Stimulated activated CD8-positive, alpha-beta memory T cell treated with anti-CD3 and anti-CD28 coated beads, Interleukin-4, amount 100 ng/mL, for 1 hour (primary cell): ENCODE data around the gene CR2.
"Not testable (repeated sequence)": the region's sequence is repeated elsewhere in the genome, so short reads cannot be mapped to it uniquely, and the experiment has no call there.

Source experiments
- DNase-seq, 2 donors: peaks; one replicate each; pipeline ENCODE4 v3.0.0-alpha.2; 2020; ENCODE audit warnings: low read depth in 2 of 2, low spot score in 1 of 2

CR2 gene

DNA sequence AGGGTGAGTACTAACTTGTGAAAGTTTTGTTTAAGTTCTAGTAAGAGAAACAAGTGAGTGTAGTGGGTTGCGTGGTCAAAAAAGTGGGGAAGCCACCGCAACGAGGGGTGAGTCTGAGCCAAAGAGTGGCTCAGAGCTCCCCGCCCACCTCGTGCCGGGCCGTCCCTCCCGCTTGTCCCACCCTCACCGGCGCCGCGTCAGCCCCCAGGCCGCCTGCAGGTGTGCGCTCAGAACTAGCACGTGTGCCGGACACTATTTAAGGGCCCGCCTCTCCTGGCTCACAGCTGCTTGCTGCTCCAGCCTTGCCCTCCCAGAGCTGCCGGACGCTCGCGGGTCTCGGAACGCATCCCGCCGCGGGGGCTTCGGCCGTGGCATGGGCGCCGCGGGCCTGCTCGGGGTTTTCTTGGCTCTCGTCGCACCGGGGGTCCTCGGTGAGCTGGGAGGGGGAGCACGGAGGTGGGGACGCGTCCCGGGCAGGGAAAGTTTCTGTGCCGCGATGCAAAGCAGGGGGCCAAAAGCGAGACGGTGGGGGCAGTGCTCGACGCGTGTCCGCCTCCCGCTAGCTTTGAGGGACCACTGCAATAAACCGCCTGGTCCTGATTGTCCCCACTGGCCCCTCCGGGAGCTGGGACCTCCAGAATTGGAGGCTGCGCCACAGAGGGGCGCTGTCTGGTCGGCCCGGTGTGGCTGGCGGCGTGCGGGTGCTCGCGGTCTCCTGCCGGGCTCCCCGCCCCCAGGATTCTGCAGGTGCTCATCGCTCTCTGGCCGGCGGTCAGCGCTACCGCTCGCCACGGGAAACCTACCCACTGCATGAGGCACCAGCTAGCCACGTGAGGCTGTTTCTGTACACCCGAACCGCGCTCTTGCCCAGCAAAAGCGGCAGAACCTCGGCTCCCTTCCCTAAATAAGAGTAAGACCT, at the start of gene CR2:
CR2 (plus strand) TSS at position 283 of the 919 bp plus-strand sequence; CDS start at position 374, 91 bp downstream.
- DNase-seq = no peak

DNA sequence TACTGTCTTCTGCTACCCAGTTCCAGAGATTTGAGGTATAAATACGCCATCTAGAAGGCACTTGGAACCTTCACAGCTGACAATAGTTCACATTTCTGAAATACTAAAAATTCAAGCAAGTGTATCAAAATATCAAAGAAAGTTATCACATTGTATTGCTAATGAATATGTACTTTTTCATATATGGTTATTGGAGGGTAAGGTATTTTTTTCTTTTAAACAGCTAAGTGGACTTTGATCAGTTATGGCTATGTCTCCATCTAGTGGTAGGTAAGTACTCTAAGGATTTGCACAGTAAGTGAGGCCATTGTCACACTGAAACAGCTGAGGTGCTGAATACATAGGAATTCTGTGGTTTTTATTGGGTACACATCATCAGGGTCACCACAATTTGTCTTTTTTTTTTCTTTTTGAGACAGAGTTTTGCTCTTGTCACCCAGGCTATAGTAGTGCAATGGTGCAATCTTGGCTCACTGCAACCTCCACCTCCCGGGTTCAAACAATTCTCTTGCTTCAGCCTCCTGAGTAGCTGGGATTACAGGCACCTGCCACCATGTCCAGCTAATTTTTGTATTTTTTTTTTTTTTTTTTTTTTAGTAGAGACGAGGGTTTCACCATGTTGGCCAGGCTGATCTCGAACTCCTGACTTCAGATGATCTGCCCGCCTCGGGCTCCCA, 49.1 kb upstream of the CR2 start:
- no peak for DNase-seq

- DNase-seq = no peak
Observed at GRCh38 chr1:207405814-207406213, 48.3 kb upstream of the CR2 start.

DNA sequence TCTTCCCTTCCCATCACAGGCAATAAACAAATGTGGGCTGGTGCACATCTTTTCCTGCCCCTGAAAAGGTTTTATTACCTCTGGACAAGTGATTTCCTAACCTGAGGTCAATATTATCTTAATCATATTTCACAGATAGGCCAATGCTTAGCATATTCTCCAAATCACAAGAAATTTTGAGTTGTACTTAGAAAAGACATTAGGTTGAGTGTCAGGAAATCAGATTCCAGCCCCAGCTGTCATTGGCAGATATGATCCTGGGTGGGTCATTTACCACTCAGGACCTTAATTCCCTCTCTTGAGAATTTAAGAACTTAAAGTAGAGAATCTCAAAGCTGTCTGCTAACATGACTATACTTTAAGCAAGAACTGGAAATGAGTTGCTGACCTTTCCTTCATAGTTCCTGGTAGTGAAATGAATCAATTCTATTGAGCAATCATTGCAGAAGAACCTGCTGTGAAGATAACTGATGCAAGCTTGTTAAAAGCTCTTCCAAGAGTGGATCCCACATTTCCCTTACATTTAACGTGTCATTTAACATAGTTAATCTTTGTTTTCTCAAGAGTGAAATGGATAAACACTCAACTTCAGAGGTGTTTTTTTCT, 46.4 kb upstream of the CR2 start:
- no peak for DNase-seq

GRCh38 chr1:207412845-207413244, 41.3 kb upstream of the CR2 start:
- DNase-seq = no peak

- no peak for DNase-seq
Observed at GRCh38 chr1:207414606-207415108, 39.5 kb upstream of the CR2 start.

DNA sequence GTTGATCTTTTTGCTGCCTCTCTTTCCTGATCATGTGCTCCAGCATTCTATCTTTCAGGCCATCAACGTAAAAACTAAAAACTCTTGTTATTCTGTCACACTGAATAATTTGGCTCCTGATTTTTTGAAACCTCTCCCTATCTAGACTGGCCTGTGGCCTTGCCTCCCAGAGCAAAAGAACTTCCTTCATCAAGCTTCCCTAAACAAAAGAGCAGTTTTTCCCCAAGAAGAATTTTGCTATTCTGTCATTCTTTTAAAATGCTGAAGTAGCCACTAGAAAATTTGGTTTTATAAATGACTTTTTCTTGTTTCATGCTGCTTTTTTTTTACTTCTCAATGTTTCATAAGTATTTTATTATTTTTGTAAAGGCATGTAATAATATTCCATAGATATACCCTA, 37.1 kb upstream of the CR2 start:
- no peak for DNase-seq

DNA sequence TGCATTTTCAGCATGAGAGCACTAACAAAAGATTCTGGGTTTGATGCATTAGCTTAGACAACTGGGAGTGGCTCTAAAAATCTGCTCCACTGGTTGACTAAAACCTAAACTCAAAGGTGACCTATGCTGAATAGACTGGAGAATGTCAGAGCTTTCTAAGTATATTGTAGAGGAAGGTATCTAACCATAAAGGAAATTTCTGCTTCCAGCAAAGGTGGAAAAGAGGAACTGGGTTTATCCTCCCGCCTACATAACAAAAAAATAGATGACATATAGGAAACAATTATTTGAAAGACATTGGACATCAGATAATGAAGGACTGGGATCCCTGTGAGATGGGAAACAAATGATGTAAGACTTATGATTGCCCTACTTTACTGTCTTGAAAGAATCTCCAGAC, 35.8 kb upstream of the CR2 start:
- DNase-seq = no peak

- DNase-seq = no peak
Observed at GRCh38 chr1:207420109-207420508, 34.0 kb upstream of the CR2 start.

DNA sequence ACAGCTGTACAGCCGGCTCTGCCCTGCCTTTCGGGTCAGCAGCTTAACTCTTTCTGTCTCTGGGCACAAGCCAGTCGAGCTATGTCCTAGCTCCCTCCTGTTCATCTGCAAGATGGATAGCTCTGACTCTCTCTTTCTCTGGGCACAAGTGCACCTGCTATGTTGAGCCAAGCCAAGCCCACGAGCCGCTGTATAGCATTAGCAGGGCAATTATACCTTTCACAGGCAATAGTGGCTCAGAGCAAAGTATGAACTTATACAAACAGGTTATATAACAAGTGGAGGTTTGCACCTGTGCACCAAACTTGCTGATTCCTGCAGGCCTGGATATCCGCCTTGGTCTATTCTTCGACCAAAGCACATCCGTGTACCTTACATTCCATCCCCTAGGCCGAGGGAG, 33.0 kb upstream of the CR2 start:
- no peak for DNase-seq

- no peak for DNase-seq
Observed at GRCh38 chr1:207423560-207424292, 30.4 kb upstream of the CR2 start.

DNA sequence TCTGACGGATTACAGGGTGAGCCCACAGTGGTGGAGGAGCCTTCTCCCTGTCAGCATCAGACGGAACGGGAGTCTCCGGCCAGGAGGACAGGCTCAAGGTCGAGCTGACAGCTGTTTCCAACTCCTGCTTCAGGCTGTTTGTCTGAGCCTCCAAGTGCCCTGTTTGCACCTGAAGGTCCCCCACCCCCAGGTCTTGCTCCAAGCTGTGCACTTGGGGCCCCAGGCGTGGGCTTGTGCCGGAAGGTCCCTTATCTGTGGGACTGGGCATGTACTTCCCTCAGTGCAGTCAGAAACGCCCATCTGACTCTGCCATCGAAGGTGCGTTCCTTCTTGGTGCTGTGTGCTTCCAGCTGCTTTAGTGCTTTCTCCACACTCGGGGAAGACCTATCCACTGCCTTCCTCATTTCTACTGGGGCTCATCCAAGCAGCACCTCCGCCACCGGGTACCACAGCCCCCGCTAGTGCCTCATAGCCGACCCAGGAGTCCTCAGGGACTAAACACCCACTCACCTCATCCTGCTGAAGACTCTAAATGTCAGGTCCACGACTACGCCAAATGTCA, 29.5 kb upstream of the CR2 start:
- no peak for DNase-seq

DNA sequence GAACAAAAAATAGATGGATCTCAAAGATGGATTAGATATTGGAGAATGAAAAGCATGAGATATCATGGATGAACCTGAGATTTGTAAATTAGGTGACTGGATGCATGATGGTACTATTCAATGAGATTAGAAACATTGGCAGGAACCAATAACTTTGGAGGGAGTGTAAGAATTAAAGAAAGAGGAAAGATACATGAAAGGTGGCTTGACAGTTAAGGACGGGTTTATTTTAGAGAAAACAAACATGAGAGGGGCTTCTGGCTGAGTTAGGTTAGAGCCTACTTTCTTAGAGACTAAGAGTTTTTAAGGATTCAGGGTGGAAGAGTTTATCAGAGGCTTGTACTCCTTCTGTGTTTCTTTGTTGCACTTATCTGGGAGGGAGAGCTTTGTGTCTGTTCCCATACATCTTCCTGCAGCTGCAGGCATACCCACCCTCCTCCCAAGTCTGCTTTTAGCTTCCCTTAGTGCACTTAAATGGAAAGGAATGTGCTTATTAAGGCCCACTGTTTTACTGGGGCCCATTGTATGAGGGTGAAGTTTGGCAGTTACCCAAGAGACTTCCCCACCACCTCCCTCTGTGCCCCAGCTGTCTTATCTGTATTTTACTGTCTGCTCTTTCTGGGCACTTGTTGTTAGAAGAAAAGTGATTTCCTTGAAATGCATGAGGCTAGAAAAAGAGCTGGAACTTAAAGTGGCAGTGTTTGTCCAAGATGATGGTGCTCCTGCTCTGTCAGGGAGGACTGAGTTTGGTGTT, 26.1 kb upstream of the CR2 start:
- DNase-seq = no peak

GRCh38 chr1:207428783-207429182, 25.3 kb upstream of the CR2 start:
- DNase-seq = no peak

GRCh38 chr1:207429963-207430362, 24.2 kb upstream of the CR2 start:
- DNase-seq = no peak

DNA sequence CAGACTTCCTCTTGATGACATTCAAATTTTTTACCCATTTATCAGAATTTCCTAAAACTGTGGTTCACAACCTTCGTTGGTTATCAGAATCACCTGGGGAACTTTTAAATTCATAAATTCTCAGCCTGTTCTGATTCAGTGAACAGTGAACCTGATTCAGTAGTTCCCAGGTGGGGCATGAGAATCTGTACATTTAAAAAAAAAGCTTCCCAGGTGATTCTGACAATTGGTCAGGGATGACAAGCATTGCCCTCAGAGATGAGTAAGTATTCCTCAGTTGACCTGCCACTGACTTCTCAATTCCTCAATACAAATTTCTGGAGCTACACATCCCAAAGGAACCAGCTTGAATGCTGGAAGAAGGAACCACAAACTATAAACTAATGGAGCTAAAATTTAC, 23.5 kb upstream of the CR2 start:
- no peak for DNase-seq

GRCh38 chr1:207431508-207431907, 22.6 kb upstream of the CR2 start:
- no peak for DNase-seq

DNA sequence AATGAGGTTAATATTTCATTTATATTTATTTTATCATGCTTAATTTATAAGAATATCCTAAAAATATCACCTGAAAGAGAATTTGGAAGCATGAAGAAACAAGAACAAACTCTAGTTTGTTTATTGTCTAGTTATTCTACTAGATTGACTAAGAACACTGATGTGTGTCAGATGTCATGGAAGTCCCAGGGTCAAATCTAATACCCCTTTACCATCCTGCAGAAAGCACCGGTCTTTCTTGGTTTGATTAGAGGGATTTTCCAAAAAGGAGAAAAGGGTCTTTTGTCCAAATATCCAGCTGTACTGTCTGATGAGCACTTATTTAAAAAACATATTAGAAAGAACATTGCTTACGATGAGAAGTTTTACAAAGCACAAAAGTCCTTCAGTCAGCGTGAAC, 20.7 kb upstream of the CR2 start:
- no peak for DNase-seq

DNA sequence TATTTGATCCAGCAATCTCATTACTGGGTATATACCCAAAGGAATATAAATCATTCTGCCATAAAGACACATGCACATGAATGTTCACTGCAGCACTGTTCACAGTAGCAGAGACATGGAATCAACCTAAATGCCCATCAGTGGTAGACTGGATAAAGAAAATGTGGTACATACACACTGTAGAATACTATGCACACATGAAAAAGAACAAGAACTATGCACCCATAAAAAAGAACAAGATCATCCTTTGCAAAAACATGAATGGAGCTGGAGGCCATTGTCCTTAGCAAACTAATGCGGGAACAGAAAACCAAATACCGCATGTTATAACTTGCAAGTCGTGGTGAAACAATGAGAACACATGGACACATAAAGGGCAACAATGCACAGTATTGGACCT, 17.4 kb upstream of the CR2 start:
- DNase-seq = not testable (repeated sequence)

GRCh38 chr1:207440626-207441025, 13.5 kb upstream of the CR2 start:
- DNase-seq = no peak
